Large intestine (tissue), 3 donors: ENCODE measurements around the gene ETV3. TPM values are rescaled to one million over a fixed set of nuclear protein-coding genes. Genes with fewer than 3 reads are reported as not detected.
A peak's percentile ranks its signal among the peaks of the same experiment; 100 is the strongest.

Source experiments
- DNase-seq, 2 donors: peaks; one replicate each; pipeline versions ENCODE4 v3.0.0 to v3.0.0-alpha.2; 2013
- H3K27ac ChIP-seq: one replicate; pipeline ENCODE4 v1.5.1; 2013; ENCODE audit warnings: low read length
- H3K27me3 ChIP-seq: 2 replicates; pipeline ENCODE4 v1.6.1; 2013; ENCODE audit warnings: low read length; ENCODE audit not compliant: control insufficient read depth, insufficient read depth
- H3K36me3 ChIP-seq: 2 replicates; pipeline ENCODE4 v1.6.1; 2013; ENCODE audit warnings: low read length; ENCODE audit not compliant: control insufficient read depth, insufficient read depth
- H3K4me1 ChIP-seq: one replicate; pipeline ENCODE4 v1.6.1; 2013; ENCODE audit warnings: low read length; ENCODE audit not compliant: control insufficient read depth, insufficient read depth
- H3K4me3 ChIP-seq: one replicate; pipeline ENCODE4 v1.5.1; 2013; ENCODE audit warnings: low read length
- H3K9me3 ChIP-seq: one replicate; pipeline ENCODE4 v1.6.1; 2013; ENCODE audit warnings: mild to moderate bottlenecking, low read depth, low read length, moderate library complexity; ENCODE audit not compliant: control insufficient read depth
- WGBS: methylation state at CpG from one replicate; pipeline ENCODE4 v1.1.5; 2013; ENCODE audit warnings: low lambda C conversion rate; ENCODE audit not compliant: insufficient coverage; 5-methylcytosine and 5-hydroxymethylcytosine counted together
- polyA plus RNA-seq: library from polyadenylated mRNA; unstranded; fragments of 120-200 nt; gene quantifications from one replicate; pipeline ENCODE4 v1.2.1, GENCODE V29; 2013

The ETV3 gene
- polyA plus RNA-seq, 1 donor = 19.3 TPM

DNA sequence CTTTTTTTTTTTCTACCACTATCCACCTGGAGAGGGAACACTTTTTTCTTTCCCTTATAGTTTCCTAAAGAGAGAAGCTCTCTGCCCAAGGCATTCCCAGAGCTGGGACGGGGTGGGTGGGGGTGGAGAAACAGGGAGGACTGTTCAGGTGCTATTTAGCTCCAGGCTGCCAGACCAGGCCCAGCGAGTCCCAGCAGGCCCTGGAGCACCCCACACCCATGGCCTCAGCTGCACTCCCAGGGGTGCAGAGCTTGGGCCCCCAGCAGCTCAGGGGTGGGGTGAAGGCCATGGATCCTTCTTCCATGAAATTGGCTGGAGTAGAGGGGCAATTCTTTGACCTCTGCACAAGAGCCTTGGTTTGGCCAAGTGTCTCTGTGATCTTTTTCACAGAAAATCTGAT lies 42.6 kb downstream of the ETV3 start:
- H3K36me3 ChIP-seq = no peaks in the 10 kb centered on the region
- H3K9me3 ChIP-seq = no peaks in the 10 kb centered on the region
- no peak overlapping the region for H3K27ac ChIP-seq
- H3K4me1 ChIP-seq = no peaks in the 10 kb centered on the region
- H3K4me3 ChIP-seq = no peak overlapping the region
- no peak for DNase-seq
- WGBS = no CpG with 5 or more reads among the region's 2 CpGs
- no peaks in the 10 kb centered on the region for H3K27me3 ChIP-seq

DNA sequence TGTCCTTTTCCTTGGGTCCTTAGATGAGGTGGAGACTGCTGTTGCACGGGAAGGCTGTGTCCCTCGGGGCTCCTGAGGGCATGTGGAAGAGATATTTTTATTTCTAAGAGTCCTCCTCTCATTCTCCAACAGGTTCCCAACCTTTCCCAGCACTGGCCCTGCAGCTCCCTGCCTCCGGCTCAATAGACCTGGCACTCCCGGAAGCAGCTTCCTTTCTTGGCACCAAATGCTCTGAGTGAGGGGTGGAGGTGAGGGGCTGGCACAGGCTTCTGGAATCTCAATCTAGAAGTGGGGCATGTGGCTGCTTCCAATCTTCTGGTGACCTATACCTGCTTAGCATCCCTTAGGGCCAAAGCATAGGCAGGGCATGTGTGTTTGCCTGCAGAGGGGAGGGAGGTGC lies 43.1 kb downstream of the ETV3 start:
- no peak overlapping the region for H3K4me3 ChIP-seq
- no peaks in the 10 kb centered on the region for H3K9me3 ChIP-seq
- no peaks in the 10 kb centered on the region for H3K4me1 ChIP-seq
- WGBS = no CpG with 5 or more reads among the region's 4 CpGs
- no peaks in the 10 kb centered on the region for H3K36me3 ChIP-seq
- DNase-seq = no peak
- H3K27me3 ChIP-seq = no peaks in the 10 kb centered on the region
- H3K27ac ChIP-seq = no peak overlapping the region

DNA sequence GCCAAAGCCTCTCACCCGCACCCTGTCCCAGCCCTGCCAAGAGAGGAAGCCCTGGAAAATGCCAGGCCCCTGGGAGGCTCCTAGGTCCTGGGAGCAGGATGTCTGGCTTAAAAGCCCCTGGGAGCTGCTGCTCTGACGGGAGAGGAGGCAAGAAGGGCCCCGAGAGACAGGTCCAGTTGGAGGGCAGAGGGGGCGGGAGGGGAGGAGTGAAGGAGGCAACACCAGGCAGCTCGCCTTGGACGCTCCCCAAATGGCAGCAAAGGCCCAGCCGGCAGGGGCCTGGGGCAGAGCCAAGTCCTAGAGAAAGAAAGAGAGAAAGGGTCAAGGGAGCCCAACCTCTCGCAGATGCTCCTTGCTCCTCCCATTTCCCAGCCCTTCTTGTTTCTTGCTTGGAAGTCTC lies 45.4 kb downstream of the ETV3 start:
- no peaks in the 10 kb centered on the region for H3K4me1 ChIP-seq
- no CpG with 5 or more reads among the region's 8 CpGs for WGBS
- no peak overlapping the region for H3K4me3 ChIP-seq
- no peak overlapping the region for H3K27ac ChIP-seq
- DNase-seq = no peak
- no peaks in the 10 kb centered on the region for H3K36me3 ChIP-seq
- H3K9me3 ChIP-seq = no peaks in the 10 kb centered on the region
- H3K27me3 ChIP-seq = no peaks in the 10 kb centered on the region

DNA sequence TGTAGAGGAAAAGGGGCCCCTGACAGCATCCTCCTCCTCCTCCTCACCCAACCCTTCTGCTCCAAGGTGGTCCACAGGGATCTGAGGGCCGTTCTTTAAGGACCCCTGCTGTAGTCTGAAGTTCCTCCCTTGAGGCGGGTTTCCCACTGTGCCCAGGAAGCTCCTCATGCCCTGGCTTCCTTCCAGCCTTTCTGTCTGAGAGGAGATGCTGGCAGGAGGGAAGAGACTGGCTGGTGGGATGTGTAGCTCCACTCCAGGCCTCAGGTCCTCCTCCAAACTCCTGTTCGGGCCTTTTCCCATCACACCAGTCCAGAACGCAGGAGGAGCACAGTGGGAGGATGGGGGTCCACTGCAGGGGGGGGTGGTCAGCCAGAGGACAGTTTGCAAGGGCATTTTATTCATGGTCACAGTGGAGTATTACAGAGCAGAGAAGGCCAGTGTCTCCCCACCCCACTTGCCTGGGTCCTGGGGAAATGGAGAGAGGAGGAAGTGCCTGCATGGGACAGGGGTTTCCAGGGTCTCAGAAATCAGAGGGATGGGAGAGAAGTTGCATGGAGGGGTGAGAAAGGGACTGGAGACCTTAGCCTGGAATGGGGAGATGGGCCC lies 46.4 kb downstream of the ETV3 start:
- H3K4me3 ChIP-seq = no peak overlapping the region
- H3K9me3 ChIP-seq = no peaks in the 10 kb centered on the region
- no peak for DNase-seq
- no peak overlapping the region for H3K27ac ChIP-seq
- no peaks in the 10 kb centered on the region for H3K27me3 ChIP-seq
- H3K36me3 ChIP-seq = no peaks in the 10 kb centered on the region
- no CpG with 5 or more reads among the region's 4 CpGs for WGBS
- no peaks in the 10 kb centered on the region for H3K4me1 ChIP-seq

DNA sequence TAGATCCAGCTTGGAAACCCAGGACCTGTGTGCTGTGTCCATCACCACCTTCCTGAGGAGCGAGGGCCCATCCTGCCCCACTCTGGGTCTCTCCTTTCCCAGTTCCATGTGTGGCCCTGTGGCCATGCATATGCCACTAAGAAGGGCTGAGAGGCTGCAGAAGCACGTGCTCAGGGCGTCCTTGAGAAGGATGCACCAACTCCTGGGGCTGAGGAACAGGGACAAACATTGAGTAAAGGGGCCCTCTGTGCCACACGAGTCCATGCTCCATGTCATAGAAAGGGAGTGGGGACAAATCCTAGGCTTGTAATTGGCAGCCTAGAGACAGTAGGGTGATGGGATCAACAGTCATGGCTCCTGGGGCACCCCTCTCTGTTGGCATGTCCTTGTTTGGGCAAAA lies 47.0 kb downstream of the ETV3 start:
- H3K27ac ChIP-seq = no peak overlapping the region
- no peak overlapping the region for H3K4me3 ChIP-seq
- H3K9me3 ChIP-seq = no peaks in the 10 kb centered on the region
- no peak for DNase-seq
- H3K27me3 ChIP-seq = no peaks in the 10 kb centered on the region
- no peaks in the 10 kb centered on the region for H3K36me3 ChIP-seq
- H3K4me1 ChIP-seq = no peaks in the 10 kb centered on the region
- no CpG with 5 or more reads among the region's 4 CpGs for WGBS

DNA sequence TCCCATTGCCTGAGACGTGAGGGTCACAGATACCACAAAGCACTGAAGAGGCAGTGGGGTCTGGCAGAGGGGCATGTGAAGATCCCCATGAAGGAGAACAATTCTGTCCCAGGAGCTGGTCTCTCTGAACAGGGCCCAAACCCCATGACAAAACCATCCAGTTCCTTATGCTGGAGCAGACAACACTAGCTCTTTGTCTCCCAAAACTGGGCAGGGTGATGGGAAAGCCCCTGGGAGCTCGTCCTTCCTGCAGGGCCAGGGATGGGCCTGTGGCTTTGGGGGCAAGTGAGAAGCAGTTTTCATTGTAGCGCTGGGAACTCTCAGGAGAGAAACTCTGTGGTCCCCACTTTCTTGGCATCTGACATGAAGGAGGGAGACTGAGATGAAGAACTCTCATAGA lies 47.4 kb downstream of the ETV3 start:
- no CpG with 5 or more reads among the region's 3 CpGs for WGBS
- no peak for DNase-seq
- no peak overlapping the region for H3K27ac ChIP-seq

DNA sequence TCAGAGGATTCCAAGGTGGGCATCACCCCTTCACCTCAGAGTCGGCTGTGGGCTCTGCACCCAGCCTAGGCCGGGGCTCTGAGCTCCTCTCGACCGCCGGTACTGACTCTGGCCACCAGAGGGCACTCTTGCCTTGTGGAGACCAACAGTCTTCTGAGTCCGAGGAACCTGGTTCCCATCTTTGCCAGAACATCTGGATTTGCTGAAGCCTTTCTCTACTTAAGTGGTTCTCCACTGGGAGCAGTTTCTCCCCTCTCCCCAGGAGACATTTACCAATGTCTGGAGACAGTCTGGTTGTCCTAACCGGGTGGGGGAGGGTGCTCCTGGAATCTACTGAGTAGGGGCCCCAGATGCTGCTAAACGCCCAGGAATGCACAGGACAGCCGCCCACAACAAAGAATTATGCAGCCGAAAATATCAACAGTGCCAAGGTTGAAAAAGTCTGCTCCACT lies 48.0 kb downstream of the ETV3 start:
- WGBS = no CpG with 5 or more reads among the region's 10 CpGs
- Histone ChIP-seq H3K36me3 (no peaks in the 10 kb centered on the region), H3K4me1 (no peaks in the 10 kb centered on the region), H3K9me3 (no peaks in the 10 kb centered on the region), H3K4me3 (no peak overlapping the region), H3K27ac (no peak overlapping the region), H3K27me3 (no peaks in the 10 kb centered on the region)
- peak; percentile 58 to 79 for DNase-seq

More for the DNA sequence above, 47.4 kb downstream of the ETV3 start:
- Histone ChIP-seq H3K4me1 (no peaks in the 10 kb centered on the region), H3K36me3 (no peaks in the 10 kb centered on the region), H3K27me3 (no peaks in the 10 kb centered on the region), H3K9me3 (no peaks in the 10 kb centered on the region), H3K4me3 (no peak overlapping the region)

DNA sequence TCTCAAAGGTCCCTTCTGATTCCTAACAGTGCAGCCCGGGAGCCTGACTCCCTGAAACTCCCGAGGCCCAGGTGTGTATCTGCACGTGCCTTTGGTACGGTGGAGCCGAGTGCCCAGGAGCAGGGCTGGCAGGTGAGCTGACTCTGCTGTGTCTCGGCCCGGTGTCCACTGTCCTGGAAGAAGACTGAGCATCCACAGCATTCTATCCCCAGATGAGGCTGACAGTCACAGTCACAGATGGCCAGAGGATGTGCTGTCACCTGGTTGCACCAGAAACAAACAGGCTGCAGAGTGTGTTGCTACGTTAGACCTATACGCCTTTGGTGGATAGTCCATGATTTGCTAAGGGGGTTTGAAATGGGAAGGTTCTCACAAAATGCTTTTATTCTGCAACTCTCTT lies 48.4 kb downstream of the ETV3 start:
- no CpG with 5 or more reads among the region's 9 CpGs for WGBS
- DNase-seq = no peak
- H3K4me1 ChIP-seq = no peaks in the 10 kb centered on the region
- H3K36me3 ChIP-seq = no peaks in the 10 kb centered on the region
- no peaks in the 10 kb centered on the region for H3K27me3 ChIP-seq
- H3K4me3 ChIP-seq = no peak overlapping the region
- no peaks in the 10 kb centered on the region for H3K9me3 ChIP-seq
- H3K27ac ChIP-seq = no peak overlapping the region

DNA sequence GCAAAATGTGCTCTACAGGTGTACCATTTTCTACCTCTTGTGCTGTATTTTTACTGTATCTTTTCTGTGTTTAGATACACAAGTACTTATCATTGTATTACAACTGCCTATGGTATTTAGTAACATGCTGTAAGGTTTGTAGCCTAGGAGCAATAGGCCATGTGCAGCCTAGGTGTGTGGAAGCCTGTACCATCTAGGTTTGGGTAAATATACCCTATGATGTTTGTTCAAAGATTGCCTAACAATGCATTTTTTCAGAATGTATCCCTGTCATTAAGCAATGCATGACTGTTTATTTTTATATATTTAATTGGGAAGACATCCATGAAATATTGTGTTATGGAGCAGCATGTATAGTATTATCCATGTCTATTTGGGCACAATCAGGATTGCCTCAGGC lies 49.6 kb downstream of the ETV3 start:
- Histone ChIP-seq H3K27me3 (no peaks in the 10 kb centered on the region), H3K4me1 (no peaks in the 10 kb centered on the region), H3K9me3 (no peaks in the 10 kb centered on the region), H3K4me3 (no peak overlapping the region), H3K27ac (no peak overlapping the region), H3K36me3 (no peaks in the 10 kb centered on the region)
- DNase-seq = no peak

DNA sequence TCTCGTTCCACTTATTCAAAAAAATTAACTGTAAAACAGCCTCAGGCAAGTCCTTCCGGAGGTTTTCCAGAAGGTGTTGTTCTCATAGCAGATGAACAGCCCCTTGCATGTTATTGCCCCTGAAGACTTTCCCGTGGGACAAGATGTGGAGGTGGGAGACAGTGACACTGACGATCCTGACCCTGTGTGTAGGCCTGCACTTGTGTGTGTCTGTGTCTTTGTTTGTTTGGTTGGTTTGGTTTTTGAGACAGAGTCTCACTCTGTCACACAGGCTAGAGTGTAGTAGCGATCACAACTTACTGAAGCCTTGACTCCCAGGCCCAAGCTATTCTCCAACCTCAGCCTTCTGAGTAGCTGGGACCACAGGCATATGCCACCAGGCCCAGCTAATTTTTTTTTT lies 51.2 kb downstream of the ETV3 start:
- no peaks in the 10 kb centered on the region for H3K4me1 ChIP-seq
- no peaks in the 10 kb centered on the region for H3K36me3 ChIP-seq
- H3K9me3 ChIP-seq = no peaks in the 10 kb centered on the region
- no CpG with 5 or more reads among the region's 5 CpGs for WGBS
- H3K4me3 ChIP-seq = no peak overlapping the region
- DNase-seq = no peak
- no peak overlapping the region for H3K27ac ChIP-seq
- H3K27me3 ChIP-seq = peaks cover 3% of the 10 kb centered on the region

DNA sequence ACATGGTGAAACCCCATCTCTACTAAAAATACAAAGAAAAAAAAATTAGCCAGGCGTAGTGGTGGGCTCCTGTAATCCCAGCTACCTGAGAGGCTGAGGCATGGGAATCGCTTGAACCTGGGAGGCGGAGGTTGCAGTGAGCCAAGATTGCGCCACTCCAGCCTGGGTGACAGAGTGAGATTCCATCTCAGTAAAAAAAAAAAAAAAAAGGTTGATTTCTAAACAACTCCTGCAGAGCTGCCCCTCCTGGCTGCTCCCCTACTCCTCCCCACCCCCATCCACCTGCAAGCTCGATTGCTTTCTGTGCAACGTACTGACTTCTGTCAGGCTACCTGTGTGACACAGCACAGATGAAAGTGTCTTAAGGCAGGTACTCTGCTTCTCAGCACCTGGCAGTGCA lies 51.9 kb downstream of the ETV3 start:
- no peak for DNase-seq
- H3K27me3 ChIP-seq = peaks cover 3% of the 10 kb centered on the region
- no peaks in the 10 kb centered on the region for H3K9me3 ChIP-seq
- no peaks in the 10 kb centered on the region for H3K4me1 ChIP-seq
- H3K4me3 ChIP-seq = no peak overlapping the region
- WGBS = no CpG with 5 or more reads among the region's 6 CpGs
- no peak overlapping the region for H3K27ac ChIP-seq
- no peaks in the 10 kb centered on the region for H3K36me3 ChIP-seq
